SK-N-SH (cell line): Measurements from ENCODE around the gene HK1. TPM values are rescaled to one million over a fixed set of nuclear protein-coding genes. Genes with fewer than 3 reads are reported as not detected.

Source experiments
- CTCF ChIA-PET: fragments of 300-600, 350-600 bp; formaldehyde crosslinking; extraction: SDS; loops from one replicate; lab custom pipeline; 2021; lab: Yijun Ruan, JAX
- POLR2A ChIA-PET: fragments of 350-600 bp; sonication (Branson Sonifier 250); formaldehyde crosslinking; extraction: SDS; loops from one replicate; lab custom pipeline; 2020; ENCODE audit warnings: antibody characterized with exemption, inconsistent platforms; lab: Yijun Ruan, JAX
- DNase-seq: peaks from one replicate; pipeline ENCODE4 v3.0.0; 2012
- H2AFZ ChIP-seq: fragments of 200-600 bp; sonication (generic); 2 replicates; pipeline ENCODE4 v1.8.1; 2016; ENCODE audit warnings: antibody characterized with exemption, mild to moderate bottlenecking, low read depth
- H3F3A ChIP-seq: fragments of 200-600 bp; sonication (generic); replicated peaks from 2 replicates; pipeline ENCODE3; 2016; ENCODE audit warnings: antibody characterized with exemption, mild to moderate bottlenecking; ENCODE audit not compliant: insufficient read depth
- H3K27ac ChIP-seq, 2 experiments: fragments of 200-500 bp in 1 of 2; fragments of 200-600 bp in 1 of 2; sonication (Bioruptor generic) in 1 of 2; sonication (generic), shearing (Covaris generic) in 1 of 2; 2 replicates each; pipeline versions ENCODE4 v1.5.1 to v1.6.1; 2014 to 2016; ENCODE audit warnings: low read depth in 2 of 2, inconsistent platforms in 1 of 2, low read length in 1 of 2, mild to moderate bottlenecking in 1 of 2, mixed read lengths in 1 of 2
- H3K27me3 ChIP-seq: fragments of 200-600 bp; sonication (generic), shearing (Covaris generic); 2 replicates; pipeline ENCODE4 v1.6.1; 2016; ENCODE audit warnings: mixed run types; ENCODE audit not compliant: insufficient read depth
- H3K36me3 ChIP-seq, 2 experiments: fragments of 200-500 bp in 1 of 2; fragments of 200-600 bp in 1 of 2; sonication (Bioruptor generic) in 1 of 2; sonication (generic) in 1 of 2; replicated peaks in 1 of 2; 2 replicates each; pipeline versions ENCODE3 to v1.5.1; 2014 to 2016; ENCODE audit warnings: low read length in 1 of 2, mild to moderate bottlenecking in 1 of 2; ENCODE audit not compliant: insufficient read depth in 2 of 2, control insufficient read depth in 1 of 2
- H3K4me1 ChIP-seq, 2 experiments: fragments of 200-500 bp in 1 of 2; fragments of 200-600 bp in 1 of 2; sonication (Bioruptor generic) in 1 of 2; sonication (generic), shearing (Covaris generic) in 1 of 2; 2 replicates each; pipeline versions ENCODE4 v1.5.1 to v1.6.1; 2014 to 2016; ENCODE audit warnings: low read depth in 1 of 2, low read length in 1 of 2, mixed run types in 1 of 2; ENCODE audit not compliant: insufficient read depth in 2 of 2, control insufficient read depth in 1 of 2
- H3K4me2 ChIP-seq: fragments of 200-600 bp; sonication (generic), shearing (Covaris generic); 2 replicates; pipeline ENCODE4 v1.6.1; 2017; ENCODE audit warnings: mixed run types
- H3K4me3 ChIP-seq, 2 experiments: fragments of 200-500 bp in 1 of 2; fragments of 200-600 bp in 1 of 2; sonication (Bioruptor generic) in 1 of 2; sonication (generic), shearing (Covaris generic) in 1 of 2; 2 replicates each; pipeline versions ENCODE4 v1.5.1 to v1.8.1; 2014 to 2016; ENCODE audit warnings: low read depth in 2 of 2, inconsistent platforms in 1 of 2, low read length in 1 of 2, mild to moderate bottlenecking in 1 of 2, mixed read lengths in 1 of 2, moderate library complexity in 1 of 2
- H3K79me2 ChIP-seq: fragments of 200-600 bp; sonication (generic); 2 replicates; pipeline ENCODE4 v1.8.1; 2017; ENCODE audit warnings: mild to moderate bottlenecking; ENCODE audit not compliant: insufficient read depth
- H3K9ac ChIP-seq: fragments of 200-600 bp; sonication (generic); 2 replicates; pipeline ENCODE4 v1.6.1; 2017; ENCODE audit warnings: mixed run types
- H3K9me2 ChIP-seq: fragments of 200-600 bp; sonication (generic); 2 replicates; pipeline ENCODE4 v1.6.1; 2017; ENCODE audit warnings: mixed run types
- H3K9me3 ChIP-seq: fragments of 200-600 bp; sonication (generic); 2 replicates; pipeline ENCODE4 v1.6.1; 2017; ENCODE audit warnings: mixed run types, mild to moderate bottlenecking, moderate library complexity
- H4K20me1 ChIP-seq: fragments of 200-600 bp; sonication (generic); 2 replicates; pipeline ENCODE4 v1.6.1; 2017; ENCODE audit warnings: mild to moderate bottlenecking, mixed run types; ENCODE audit not compliant: insufficient read depth
- ELF1 ChIP-seq: IDR thresholded peaks from 2 replicates; pipeline ENCODE4 v1.4.0; 2012
- EP300 ChIP-seq, 2 experiments: IDR thresholded peaks; 2 replicates each; pipeline versions ENCODE4 v1.4.0 to v1.6.1; 2012; ENCODE audit warnings: borderline replicate concordance in 1 of 2, low read depth in 1 of 2, low read length in 1 of 2
- JUND ChIP-seq: IDR thresholded peaks from 2 replicates; pipeline ENCODE4 v1.4.0; 2012
- MAX ChIP-seq: IDR thresholded peaks from 2 replicates; pipeline ENCODE4 v1.4.0; 2012; ENCODE audit warnings: low read depth
- MEF2A ChIP-seq: IDR thresholded peaks from 2 replicates; pipeline ENCODE4 v1.4.0; 2012; ENCODE audit warnings: low read depth, borderline replicate concordance
- MXI1 ChIP-seq: IDR thresholded peaks from 2 replicates; pipeline ENCODE4 v1.6.1; 2012; ENCODE audit warnings: mild to moderate bottlenecking, low read depth, low read length, improper control_type of control experiment
- NRF1 ChIP-seq: IDR thresholded peaks from 2 replicates; pipeline ENCODE4 v1.6.1; 2012; ENCODE audit warnings: low read depth, mild to moderate bottlenecking, low read length
- POLR2AphosphoS5 ChIP-seq: IDR thresholded peaks from 2 replicates; pipeline ENCODE4 v1.6.1; 2012; ENCODE audit warnings: low read depth, low read length
- RAD21 ChIP-seq: IDR thresholded peaks from 2 replicates; pipeline ENCODE4 v1.6.1; 2012; ENCODE audit warnings: mild to moderate bottlenecking, low read length
- REST ChIP-seq: IDR thresholded peaks from 2 replicates; pipeline ENCODE4 v1.6.1; 2012; ENCODE audit warnings: mild to moderate bottlenecking, low read depth, low read length, moderate library complexity
- RXRA ChIP-seq: IDR thresholded peaks from 2 replicates; pipeline ENCODE4 v1.4.0; 2012; ENCODE audit warnings: low read depth, mild to moderate bottlenecking, borderline replicate concordance
- SMC3 ChIP-seq: IDR thresholded peaks from 2 replicates; pipeline ENCODE4 v1.6.1; 2012; ENCODE audit warnings: low read depth, low read length, improper control_type of control experiment
- TAF1 ChIP-seq: IDR thresholded peaks from 2 replicates; pipeline ENCODE4 v1.6.1; 2012; ENCODE audit warnings: low read depth, mild to moderate bottlenecking, low read length, moderate library complexity, borderline replicate concordance
- TCF12 ChIP-seq: IDR thresholded peaks from 2 replicates; pipeline ENCODE4 v1.4.0; 2012
- USF2 ChIP-seq: fragments of 150-350 bp; IDR thresholded peaks from 2 replicates; pipeline ENCODE4 v1.6.1; 2017; ENCODE audit warnings: antibody characterized with exemption, low read length, low read depth, borderline replicate concordance
- ZBTB33 ChIP-seq: IDR thresholded peaks from 2 replicates; pipeline ENCODE4 v1.4.0; 2012; ENCODE audit warnings: low read depth, borderline replicate concordance
- WGBS: methylation state at CpG from one replicate; pipeline ENCODE4 v1.1.6; 2017; ENCODE audit warnings: low lambda C conversion rate; 5-methylcytosine and 5-hydroxymethylcytosine counted together
- polyA plus RNA-seq, 3 experiments: library from polyadenylated mRNA; depleted of rRNA; stranded (reverse); fragments of >200 nt; gene quantifications; 2 replicates each; pipeline ENCODE4 v1.2.3, GENCODE V29; 2012

The HK1 gene
- polyA plus RNA-seq, 1 of the 3 experiments (the other 2 are of a cell fraction), result 38.7 TPM

- no peak for TF ChIP-seq SMC3
- TF ChIP-seq ZBTB33, result no peak
- TF ChIP-seq POLR2AphosphoS5, result no peak
- TF ChIP-seq, all 33 proteins: peak for 0
Measured at GRCh38 chr10:69367469-69367868, 89.2 kb downstream of the HK1 start (continued).

GRCh38 chr10:69372126-69372980, 94.1 kb downstream of the HK1 start:
- DNase-seq, result no peak
- WGBS, result 89% methylated on average over 9 of the region's 9 CpGs
- H4K20me1 ChIP-seq, result no peaks in the 10 kb centered on the region
- H3F3A ChIP-seq, result no peaks in the 10 kb centered on the region
- no peaks in the 10 kb centered on the region for H3K9me3 ChIP-seq
- CTCF ChIA-PET, result interaction anchor here (1.5 to 1.7 kb wide), 2 partner anchors 39 kb away, joined by 3 read pairs; no protein-coding TSS in a partner anchor
- TF ChIP-seq TCF12, result no peak
- no peak for TF ChIP-seq ELF1
- no peak for TF ChIP-seq TAF1
- TF ChIP-seq MXI1, result no peak
- TF ChIP-seq JUND, result no peak
- no peak for TF ChIP-seq REST
- TF ChIP-seq MEF2A, result no peak
- no peak for TF ChIP-seq MAX
- no peak for TF ChIP-seq RAD21
- TF ChIP-seq USF2, result no peak
- no peak for TF ChIP-seq EP300 (IDR thresholded peaks at IDR 0.05; ENCODE audit: borderline replicate concordance in 1 of 2, low read depth in 1 of 2, low read length in 1 of 2)
- TF ChIP-seq NRF1, result no peak
- TF ChIP-seq RXRA, result no peak
- TF ChIP-seq, all 33 proteins: peak for 0
- peaks cover 20 to 29% of the 10 kb centered on the region in 2 experiments for H3K36me3 ChIP-seq
- H3K4me2 ChIP-seq, result no peak overlapping the region
- no peaks in the 10 kb centered on the region for H3K27me3 ChIP-seq
- 0 out of 2 replicates have a peak, but pooled peaks cover 3% of the 10 kb centered on the region for H3K79me2 ChIP-seq
- no peak overlapping the region for H3K4me3 ChIP-seq
- no peak overlapping the region for H3K9ac ChIP-seq
- no peak overlapping the region for H3K27ac ChIP-seq
- no peaks in the 10 kb centered on the region; a peak in 1 of 4 replicates for H3K4me1 ChIP-seq
- POLR2A ChIA-PET, result no interaction called here
- no peak overlapping the region for H2AFZ ChIP-seq
- H3K9me2 ChIP-seq, result no peaks in the 10 kb centered on the region
